Measurements from ENCODE around the gene FDPS.
"Not testable (repeated sequence)": the region's sequence is repeated elsewhere in the genome, so short reads cannot be mapped to it uniquely, and the experiment has no call there.

FDPS gene

DNA sequence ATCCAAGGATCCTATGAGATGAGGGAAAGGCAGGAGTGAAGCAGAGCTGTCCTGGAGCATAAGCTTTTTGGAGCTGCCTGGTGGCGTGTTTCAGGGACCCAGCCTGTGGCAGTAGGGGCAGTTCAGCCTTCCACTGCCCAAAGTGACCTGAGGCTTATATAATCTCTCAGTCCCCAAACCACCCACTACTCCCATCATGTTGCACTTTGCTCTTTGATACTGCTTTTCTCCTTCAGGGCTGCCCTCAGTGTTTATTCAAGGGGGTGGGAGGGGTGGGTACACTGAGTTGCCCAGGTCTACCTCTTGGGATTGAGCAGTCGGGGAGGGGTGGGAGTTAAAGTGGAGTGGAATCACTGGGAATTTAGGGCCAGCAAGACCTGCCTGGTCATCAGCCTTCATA is 22.1 kb upstream of the FDPS start:
- DNase-seq = no peak

- DNase-seq = no peak
Observed at GRCh38 chr1:155287987-155288543, 20.6 kb upstream of the FDPS start.

- not testable (repeated sequence) for DNase-seq
Observed at GRCh38 chr1:155291006-155291405, 17.7 kb upstream of the FDPS start.

- DNase-seq = no peak
Observed at GRCh38 chr1:155293086-155293749, 15.4 kb upstream of the FDPS start.

DNA sequence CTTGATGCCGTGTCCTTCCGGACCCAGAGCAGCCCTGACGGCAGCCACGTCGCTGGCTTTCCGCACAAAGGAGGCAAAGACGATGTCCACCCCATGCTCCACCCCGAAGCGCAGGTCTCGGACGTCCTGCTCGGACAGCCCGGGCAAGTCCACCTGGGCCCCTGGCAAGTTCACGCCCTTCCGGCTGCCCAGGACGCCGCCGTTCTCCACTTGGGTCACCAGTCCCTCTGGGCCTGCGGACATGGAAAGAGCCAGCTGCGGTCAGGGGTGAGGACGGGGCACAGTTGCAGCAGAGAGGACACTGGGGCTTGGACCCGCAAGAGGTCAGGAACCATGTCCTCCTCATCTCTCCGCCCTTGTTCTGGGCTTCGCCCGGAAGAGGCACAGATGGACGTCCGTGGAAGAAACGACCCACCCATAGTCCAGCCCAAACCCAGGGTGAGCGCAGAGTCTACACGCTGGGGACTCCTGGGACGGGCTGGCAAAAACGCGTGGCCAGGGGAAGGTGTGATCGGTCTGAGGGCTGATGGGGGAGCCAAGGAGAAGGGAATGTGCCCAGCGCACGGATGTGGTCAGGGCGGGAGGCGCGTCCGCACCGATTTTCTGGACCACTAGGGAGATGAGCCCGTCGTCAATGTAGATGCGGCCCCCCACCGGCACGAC is 14.0 kb upstream of the FDPS start:
- DNase-seq = no peak

GRCh38 chr1:155295183-155295941 is 13.3 kb upstream of the FDPS start:
- DNase-seq = no peak

DNA sequence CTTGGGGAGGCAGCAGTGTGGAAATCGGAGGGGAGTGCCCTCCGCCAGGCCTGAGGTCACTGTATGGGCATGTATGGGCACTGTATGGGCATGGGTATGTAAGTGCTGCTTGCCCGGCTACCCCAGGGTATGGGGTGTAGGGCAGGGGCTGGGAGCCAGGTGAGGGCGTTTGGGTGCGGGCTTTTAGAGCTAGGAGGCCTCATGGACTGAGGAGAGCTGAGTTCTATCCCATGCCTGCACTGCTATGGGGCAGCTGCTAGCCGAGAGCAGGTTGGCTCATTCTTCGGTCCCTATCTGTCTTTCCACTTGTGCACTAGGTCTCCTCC is 12.8 kb upstream of the FDPS start:
- no peak for DNase-seq

DNA sequence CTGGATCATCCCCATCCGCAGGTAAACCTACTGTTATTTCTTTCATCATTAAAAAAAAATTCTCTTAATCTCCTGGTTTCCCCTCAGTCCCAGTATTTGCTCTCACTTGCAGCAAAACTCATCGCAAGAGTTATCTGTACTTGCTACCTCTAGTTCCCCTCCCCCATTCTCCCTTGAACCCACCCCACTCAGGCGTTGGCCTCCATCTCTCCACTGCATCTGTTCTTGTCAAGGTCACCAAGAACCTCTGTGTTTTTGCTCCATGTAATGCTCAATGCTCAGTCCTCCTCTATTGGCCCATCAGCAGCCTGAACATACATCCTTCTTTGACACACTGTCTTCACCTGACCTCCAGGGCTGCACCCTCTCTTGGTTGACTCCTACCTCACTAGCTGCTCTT is 12.0 kb upstream of the FDPS start:
- DNase-seq = no peak

DNA sequence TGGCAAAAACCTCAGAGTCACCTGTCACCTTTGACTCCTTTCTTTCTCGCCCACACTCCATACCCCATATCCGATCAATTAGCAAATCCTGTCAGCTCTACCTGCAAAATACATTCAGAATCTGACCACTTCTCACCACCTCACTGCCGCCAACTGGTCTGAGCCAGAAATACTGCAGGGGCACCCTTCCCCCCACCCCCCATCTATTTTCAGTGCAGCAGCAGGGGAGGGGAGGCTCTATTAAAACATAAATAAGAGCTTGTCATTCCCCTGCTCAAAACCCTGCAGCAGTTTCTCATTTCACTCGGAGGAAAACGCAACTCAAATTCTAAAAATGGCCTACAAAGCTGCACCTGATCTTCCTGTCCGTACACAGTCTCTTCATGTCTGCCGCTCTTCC is 11.3 kb upstream of the FDPS start:
- no peak for DNase-seq

GRCh38 chr1:155300024-155300423 is 8.6 kb upstream of the FDPS start:
- DNase-seq = no peak

- no peak for DNase-seq
Observed at GRCh38 chr1:155300553-155301329, 7.9 kb upstream of the FDPS start.

GRCh38 chr1:155301342-155301841 is 7.3 kb upstream of the FDPS start, which contains the start of gene PKLR:
Gene PKLR, minus strand, starts transcription at chr1:155301438. Its CDS starts 43 bp downstream, at chr1:155301395.
- no peak for DNase-seq

- DNase-seq = no peak
Observed at GRCh38 chr1:155304558-155305063, 4.1 kb upstream of the FDPS start.

DNA sequence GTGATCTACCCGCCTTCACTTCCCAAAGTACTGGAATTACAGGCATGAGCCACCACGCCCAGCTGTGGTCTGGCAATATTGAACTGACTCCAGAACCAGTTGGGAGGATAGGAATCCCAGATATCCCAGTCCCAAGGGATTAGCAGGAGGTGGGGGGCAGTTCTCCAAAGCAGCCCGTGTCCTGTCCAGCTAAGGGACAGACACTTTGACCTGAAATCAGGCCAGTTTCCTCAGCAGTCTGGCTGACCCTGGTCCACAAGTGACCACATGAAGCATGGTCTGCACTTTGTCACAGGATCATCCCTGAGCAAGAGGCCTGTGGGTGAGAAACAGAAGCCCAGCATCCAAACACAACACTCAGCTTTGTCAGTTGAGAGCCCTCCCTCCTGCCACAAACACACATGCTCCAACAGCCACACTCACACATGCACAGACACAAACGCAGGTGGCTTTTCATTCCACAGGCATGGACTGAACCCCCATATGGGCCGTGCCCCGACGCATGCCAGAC is 2.7 kb upstream of the FDPS start:
- no peak for DNase-seq

- no peak for DNase-seq
Observed at GRCh38 chr1:155307247-155307740, 1.4 kb upstream of the FDPS start.

GRCh38 chr1:155309423-155310021 is 856 bp downstream of the FDPS start:
- DNase-seq = no peak

DNA sequence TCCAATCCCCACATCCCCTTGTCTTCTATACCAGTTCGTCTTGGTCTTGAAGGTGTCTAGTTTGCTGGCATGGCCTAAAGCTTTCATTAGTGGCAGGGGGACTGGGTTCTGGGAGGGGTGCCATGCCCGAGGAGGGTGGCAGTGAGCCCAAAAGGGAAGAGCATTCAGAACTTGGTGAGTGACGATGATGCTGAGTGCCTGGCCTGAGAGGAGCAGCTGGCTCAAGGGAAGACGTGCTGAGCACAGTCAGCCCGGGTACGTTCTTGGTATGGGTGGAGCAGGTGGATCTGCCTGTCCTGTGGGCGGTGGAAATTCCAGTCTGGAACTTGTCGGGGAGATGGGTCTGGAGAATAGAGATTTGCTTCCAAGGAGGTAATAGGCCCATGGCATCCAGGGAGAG is 4.6 kb downstream of the FDPS start:
- DNase-seq = no peak

GRCh38 chr1:155316922-155317321 is 8.3 kb downstream of the FDPS start:
- DNase-seq = no peak

DNA sequence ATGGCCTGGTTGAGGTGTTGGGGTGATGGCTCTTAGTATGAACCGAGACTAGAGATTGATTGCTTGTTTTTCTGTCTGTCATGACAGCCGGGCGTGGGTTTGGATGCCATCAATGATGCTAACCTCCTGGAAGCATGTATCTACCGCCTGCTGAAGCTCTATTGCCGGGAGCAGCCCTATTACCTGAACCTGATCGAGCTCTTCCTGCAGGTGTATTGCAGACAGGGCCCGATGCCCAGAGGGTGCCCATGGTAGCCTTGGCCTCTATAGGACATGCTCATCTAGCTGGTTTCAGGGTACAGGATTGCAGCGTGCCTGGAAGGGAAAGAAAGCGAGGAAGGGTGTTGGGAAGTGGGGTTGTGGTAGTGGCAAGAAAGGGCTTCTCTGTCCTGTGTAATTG is 9.4 kb downstream of the FDPS start:
- no peak for DNase-seq

- DNase-seq = no peak
Observed at GRCh38 chr1:155319536-155319935, 10.9 kb downstream of the FDPS start.

DNA sequence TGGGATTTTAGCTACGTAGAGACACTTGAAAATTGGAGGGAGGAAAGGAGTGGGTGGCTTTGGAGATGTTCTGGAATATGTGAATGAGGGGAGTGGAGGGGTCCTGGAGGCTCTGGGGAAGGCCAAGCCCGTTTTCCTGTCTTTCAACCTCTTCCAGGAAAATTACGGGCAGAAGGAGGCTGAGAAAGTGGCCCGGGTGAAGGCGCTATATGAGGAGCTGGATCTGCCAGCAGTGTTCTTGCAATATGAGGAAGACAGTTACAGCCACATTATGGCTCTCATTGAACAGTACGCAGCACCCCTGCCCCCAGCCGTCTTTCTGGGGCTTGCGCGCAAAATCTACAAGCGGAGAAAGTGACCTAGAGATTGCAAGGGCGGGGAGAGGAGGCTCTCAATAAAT is 11.6 kb downstream of the FDPS start:
- no peak for DNase-seq

Data from NCI-H1436 treated with DMSO at 0.1 percent for 48 hours (cell line).